ENCODE results near the gene PRDM16.

PRDM16 gene

GRCh38 chr1:3249231-3249630 lies 180.2 kb downstream of the PRDM16 start:
- no peak overlapping the region for H3K9ac ChIP-seq (ENCODE audit: low read length)
- H4K20me1 ChIP-seq (ENCODE audit: insufficient read depth, low read length): no peaks in the 10 kb centered on the region
- H3K79me2 ChIP-seq (ENCODE audit: insufficient read depth, low read length): no peaks in the 10 kb centered on the region
- TF ChIP-seq, protein P1, sequence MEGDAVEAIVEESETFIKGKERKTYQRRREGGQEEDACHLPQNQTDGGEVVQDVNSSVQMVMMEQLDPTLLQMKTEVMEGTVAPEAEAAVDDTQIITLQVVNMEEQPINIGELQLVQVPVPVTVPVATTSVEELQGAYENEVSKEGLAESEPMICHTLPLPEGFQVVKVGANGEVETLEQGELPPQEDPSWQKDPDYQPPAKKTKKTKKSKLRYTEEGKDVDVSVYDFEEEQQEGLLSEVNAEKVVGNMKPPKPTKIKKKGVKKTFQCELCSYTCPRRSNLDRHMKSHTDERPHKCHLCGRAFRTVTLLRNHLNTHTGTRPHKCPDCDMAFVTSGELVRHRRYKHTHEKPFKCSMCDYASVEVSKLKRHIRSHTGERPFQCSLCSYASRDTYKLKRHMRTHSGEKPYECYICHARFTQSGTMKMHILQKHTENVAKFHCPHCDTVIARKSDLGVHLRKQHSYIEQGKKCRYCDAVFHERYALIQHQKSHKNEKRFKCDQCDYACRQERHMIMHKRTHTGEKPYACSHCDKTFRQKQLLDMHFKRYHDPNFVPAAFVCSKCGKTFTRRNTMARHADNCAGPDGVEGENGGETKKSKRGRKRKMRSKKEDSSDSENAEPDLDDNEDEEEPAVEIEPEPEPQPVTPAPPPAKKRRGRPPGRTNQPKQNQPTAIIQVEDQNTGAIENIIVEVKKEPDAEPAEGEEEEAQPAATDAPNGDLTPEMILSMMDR (IDR thresholded peaks at IDR 0.05; ENCODE audit: low read length): no peak
- no peak for TF ChIP-seq EZH2 (IDR thresholded peaks at IDR 0.05; ENCODE audit: borderline replicate concordance, low read length)
- no peaks in the 10 kb centered on the region for H3K4me1 ChIP-seq (ENCODE audit: insufficient read depth, low read length, severe bottlenecking)
- no peak overlapping the region for H3K4me3 ChIP-seq (ENCODE audit: low read depth, low read length, poor library complexity, severe bottlenecking)
- H3K9me2 ChIP-seq (ENCODE audit: low read depth, low read length): no peaks in the 10 kb centered on the region
- no peaks in the 10 kb centered on the region for H3F3A ChIP-seq (ENCODE audit: insufficient read depth, low read length)
- no peak overlapping the region for H2AFZ ChIP-seq (ENCODE audit: low read length)
- H3K27ac ChIP-seq (ENCODE audit: low read depth, low read length, poor library complexity, severe bottlenecking): no peak overlapping the region
- no peaks in the 10 kb centered on the region for H3K9me3 ChIP-seq (ENCODE audit: low read length)
- no peaks in the 10 kb centered on the region for H3K36me3 ChIP-seq (ENCODE audit: insufficient read depth, low read length)
- H3K27me3 ChIP-seq (ENCODE audit: insufficient read depth, low read length): 0 out of 2 replicates have a peak, but pooled peaks cover 4% of the 10 kb centered on the region
- H3K4me2 ChIP-seq (ENCODE audit: low read length): no peak overlapping the region

DNA sequence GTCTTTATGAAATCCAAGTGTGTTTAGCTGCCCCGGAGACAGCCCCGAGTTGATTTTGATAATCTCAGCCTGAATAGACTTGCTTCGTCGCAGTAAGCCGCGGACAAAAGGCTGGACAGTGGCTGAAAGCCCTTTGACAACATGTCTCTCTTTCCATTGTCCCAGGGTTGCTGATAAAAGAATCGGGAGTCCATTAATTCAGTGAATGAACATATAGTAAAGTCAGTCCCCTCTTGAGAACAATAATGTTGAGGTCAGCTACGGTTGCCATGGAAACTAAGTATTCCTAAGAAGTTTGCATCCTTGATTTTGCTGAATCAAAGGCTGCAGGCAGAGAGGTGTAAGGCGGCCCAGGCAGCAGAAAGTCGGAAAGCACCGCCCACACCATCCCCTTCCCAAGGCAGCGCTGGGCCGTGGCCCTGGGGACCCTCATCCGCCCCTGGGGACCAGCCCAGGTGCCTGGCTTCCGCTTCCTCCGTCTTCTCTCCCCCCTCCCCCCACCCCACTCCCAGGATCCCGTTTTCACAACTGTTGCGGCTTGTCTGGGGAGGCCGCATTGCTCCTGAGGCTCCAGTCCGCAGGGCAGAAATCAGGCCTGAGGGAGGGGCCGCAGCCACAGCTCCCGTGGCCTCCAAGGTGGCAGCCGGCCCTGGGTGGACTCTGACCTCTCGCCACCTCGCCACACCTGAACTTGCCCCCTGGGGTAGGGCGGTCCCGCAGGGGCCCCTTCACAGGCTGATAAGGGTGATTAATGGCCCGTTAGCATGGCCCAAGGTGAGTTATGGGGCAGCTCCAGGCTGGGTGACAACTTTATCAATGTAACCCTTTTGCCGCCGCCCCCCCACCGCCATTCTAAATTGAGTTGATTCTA lies 180.9 kb downstream of the PRDM16 start:
- no peak overlapping the region for H2AFZ ChIP-seq (ENCODE audit: low read length)
- H3K9me2 ChIP-seq (ENCODE audit: low read depth, low read length): no peaks in the 10 kb centered on the region
- H3K36me3 ChIP-seq (ENCODE audit: insufficient read depth, low read length): no peaks in the 10 kb centered on the region
- H3K4me1 ChIP-seq (ENCODE audit: insufficient read depth, low read length, severe bottlenecking): no peaks in the 10 kb centered on the region
- no peak overlapping the region for H3K4me3 ChIP-seq (ENCODE audit: low read depth, low read length, poor library complexity, severe bottlenecking)
- H3K4me2 ChIP-seq (ENCODE audit: low read length): no peak overlapping the region
- H3F3A ChIP-seq (ENCODE audit: insufficient read depth, low read length): no peaks in the 10 kb centered on the region
- 0 out of 2 replicates have a peak, but pooled peaks cover 4% of the 10 kb centered on the region for H3K27me3 ChIP-seq (ENCODE audit: insufficient read depth, low read length)
- no peak overlapping the region for H3K27ac ChIP-seq (ENCODE audit: low read depth, low read length, poor library complexity, severe bottlenecking)
- H3K9ac ChIP-seq (ENCODE audit: low read length): no peak overlapping the region
- H4K20me1 ChIP-seq (ENCODE audit: insufficient read depth, low read length): no peaks in the 10 kb centered on the region
- H3K79me2 ChIP-seq (ENCODE audit: insufficient read depth, low read length): no peaks in the 10 kb centered on the region
- TF ChIP-seq, protein P1 (IDR thresholded peaks at IDR 0.05; ENCODE audit: low read length): no peak
- TF ChIP-seq EZH2 (IDR thresholded peaks at IDR 0.05; ENCODE audit: borderline replicate concordance, low read length): no peak
- H3K9me3 ChIP-seq (ENCODE audit: low read length): no peaks in the 10 kb centered on the region

DNA sequence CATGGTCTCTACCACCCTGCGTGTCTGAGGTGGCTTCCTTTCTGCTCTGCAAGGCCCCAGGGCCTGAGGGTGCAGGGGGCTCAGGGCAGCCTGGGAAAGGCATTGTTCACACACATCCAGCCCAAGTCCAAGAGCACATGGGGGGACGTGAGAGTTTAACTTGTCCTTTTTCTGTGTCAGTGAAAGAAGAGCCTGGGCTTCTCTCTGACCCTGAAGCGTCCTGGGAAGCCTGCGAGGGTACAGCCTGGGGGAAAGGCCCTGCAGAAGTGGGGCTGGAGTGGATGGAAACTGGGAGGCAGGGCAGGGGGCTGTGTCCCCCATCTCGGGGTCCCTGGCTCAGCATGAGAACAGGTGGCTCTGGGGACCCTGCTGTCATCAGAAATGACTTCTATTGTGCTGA lies 181.6 kb downstream of the PRDM16 start:
- Histone ChIP-seq H3K4me3 (ENCODE audit: low read depth, low read length, poor library complexity, severe bottlenecking) (no peak overlapping the region), H3K9me3 (ENCODE audit: low read length) (no peaks in the 10 kb centered on the region), H3K4me2 (ENCODE audit: low read length) (no peak overlapping the region), H4K20me1 (ENCODE audit: insufficient read depth, low read length) (no peaks in the 10 kb centered on the region), H3K4me1 (ENCODE audit: insufficient read depth, low read length, severe bottlenecking) (no peaks in the 10 kb centered on the region), H3K36me3 (ENCODE audit: insufficient read depth, low read length) (no peaks in the 10 kb centered on the region), H3F3A (ENCODE audit: insufficient read depth, low read length) (no peaks in the 10 kb centered on the region), H3K9ac (ENCODE audit: low read length) (no peak overlapping the region), H3K9me2 (ENCODE audit: low read depth, low read length) (no peaks in the 10 kb centered on the region), H3K27ac (ENCODE audit: low read depth, low read length, poor library complexity, severe bottlenecking) (no peak overlapping the region), H2AFZ (ENCODE audit: low read length) (no peak overlapping the region), H3K27me3 (ENCODE audit: insufficient read depth, low read length) (0 out of 2 replicates have a peak, but pooled peaks cover 4% of the 10 kb centered on the region), H3K79me2 (ENCODE audit: insufficient read depth, low read length) (no peaks in the 10 kb centered on the region)
- TF ChIP-seq, protein P1 (IDR thresholded peaks at IDR 0.05; ENCODE audit: low read length): no peak

All from OCI-LY1 (cell line).